Stimulated activated CD8-positive, alpha-beta memory T cell treated with anti-CD3 and anti-CD28 coated beads, Interleukin-2, amount 100 ng/mL, for 48 hours (primary cell): ENCODE measurements around the gene PPP4R1.
"Not testable (repeated sequence)": the region's sequence is repeated elsewhere in the genome, so short reads cannot be mapped to it uniquely, and the experiment has no call there.

Source experiments
- DNase-seq, 2 donors: peaks; one replicate each; pipeline ENCODE4 v3.0.0-alpha.2; 2020; ENCODE audit warnings: low read depth in 2 of 2

The PPP4R1 gene

DNA sequence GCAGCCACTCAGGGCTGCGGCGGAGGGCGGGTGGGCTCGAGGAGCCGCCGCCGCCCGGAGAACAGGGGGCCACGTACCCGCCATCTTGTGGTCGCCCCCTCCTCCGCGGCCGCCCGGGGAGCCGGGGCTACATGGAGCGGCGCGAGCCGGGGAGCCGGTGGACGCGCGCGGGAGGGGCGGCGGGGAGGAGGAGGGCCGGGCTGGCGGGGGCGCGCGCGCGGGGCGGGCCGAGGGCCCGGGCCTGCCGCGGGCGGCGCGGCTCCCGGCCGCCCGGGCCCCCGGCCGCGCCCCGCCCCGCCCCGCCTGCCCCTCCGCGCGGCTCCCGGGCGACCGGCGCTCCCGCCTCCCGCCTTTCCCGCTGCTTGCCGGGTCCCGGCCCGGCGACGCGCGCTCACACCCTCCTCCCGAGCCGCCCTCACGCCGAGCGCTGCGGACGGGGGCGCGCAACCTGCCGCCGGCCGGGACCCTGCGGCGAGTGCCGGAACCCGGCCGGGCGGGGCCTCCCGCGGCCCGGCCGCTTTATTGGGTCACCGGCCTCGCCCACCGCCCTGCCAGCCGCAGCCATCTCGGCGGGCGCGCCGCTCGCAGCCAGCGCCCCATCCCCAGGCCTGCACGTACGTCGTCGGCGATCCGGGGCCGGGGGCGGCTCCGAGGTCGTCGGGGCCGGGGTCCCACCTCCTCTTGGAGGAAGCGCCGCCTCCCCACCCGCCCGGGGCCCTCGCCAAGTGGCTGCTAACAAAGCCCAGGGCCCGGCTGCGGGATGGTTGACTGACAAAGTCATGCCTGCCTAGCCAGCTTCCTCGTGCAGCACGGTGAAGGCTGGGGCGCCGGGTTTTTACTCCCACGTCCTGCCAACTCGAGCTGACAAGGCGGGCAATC is at the start of gene PPP4R1:
PPP4R1 (minus strand) TSS at position 159 of the 879 bp plus-strand sequence; CDS start at position 84, 75 bp downstream.
- peak; percentile 52 to 62 for DNase-seq

DNA sequence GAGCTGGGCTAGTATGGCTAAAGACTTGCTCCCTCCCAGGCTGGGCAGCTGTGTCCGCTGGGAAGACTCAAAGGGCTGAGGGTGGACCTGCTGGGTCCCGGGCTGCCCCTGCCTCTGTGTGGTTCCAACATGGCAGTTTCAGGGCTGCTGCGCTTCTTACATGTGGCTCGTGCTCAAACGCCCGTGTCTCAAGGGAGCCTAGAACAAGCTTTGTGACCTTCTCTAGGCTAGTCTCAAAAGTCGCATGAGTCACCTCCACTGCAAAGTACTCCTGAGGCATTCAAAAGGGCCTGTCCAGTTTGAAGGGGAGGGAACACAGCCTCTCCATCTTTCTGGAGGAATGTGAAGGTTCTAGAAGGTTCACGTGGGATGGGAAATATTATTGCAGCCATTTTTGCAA is 49.0 kb upstream of the PPP4R1 start:
- DNase-seq: no peak

- DNase-seq: no peak
These were observed 47.2 kb upstream of the PPP4R1 start for GRCh38 chr18:9661564-9661963.

DNA sequence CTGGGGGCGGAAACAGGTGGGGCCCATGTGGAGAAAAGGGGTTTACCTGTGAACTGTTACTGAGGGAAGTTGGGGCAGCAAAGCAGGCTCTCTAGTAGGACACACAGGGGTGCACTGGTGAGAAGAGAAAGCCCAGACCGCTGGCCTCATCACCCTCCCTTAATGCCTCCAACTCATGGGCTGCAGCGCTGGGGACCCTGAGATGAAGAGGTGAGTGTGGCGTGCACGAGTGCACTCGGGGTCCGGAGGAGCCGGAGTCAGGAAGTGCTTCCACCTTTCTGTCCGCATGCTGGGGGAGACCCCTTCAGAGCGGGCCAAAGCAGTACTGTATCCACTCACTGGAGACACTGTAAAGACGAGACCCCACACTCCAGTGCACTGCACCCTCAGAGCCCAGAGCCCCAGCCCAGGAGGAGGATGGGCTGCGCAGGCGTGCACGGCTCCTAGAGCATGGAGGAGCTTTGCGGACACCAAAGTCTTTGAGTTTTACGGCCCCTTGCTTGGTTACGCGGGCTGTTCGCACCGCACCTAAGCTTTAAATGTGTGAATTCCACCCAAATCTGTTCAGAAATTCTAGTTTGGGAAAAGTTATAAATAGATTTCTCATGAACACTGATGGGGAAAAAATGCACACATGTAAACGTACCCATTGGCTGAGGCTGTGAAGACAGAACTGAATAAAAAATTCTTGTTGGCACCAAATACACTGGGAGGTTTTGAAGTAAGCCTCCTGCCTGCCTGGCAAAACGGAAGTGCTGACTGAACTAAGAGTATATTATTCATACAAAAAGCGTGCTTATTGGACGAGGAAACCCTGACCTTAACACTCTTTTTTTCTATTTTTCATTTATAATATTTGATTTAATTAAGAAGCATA is 45.4 kb upstream of the PPP4R1 start:
- DNase-seq: no peak

- DNase-seq: no peak
These were observed 43.8 kb upstream of the PPP4R1 start for GRCh38 chr18:9658087-9658641.

DNA sequence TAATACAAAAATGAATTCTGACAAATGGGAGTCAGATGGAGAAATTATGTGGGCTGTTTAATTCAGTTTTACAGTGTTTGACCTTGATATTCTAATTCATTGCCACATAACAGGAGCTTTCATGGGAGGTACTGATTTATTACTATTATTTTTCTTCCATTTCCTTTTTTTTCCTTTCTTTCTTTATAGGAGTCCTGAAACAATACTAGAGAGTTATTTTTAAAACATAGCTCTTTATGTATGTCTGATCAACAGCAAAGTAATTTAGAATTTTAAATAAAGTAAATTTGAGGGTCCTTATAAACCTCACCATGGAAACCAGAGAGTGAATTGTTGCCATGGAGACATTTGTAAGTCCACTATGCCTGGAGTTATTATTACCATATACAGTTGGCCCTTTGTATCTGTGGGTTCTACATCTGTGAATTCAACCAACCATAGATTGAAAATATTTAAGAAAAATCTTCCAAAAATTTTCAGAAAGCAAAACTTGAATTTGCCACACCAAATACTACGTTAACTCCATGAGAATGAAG is 40.9 kb upstream of the PPP4R1 start:
- DNase-seq: no peak

DNA sequence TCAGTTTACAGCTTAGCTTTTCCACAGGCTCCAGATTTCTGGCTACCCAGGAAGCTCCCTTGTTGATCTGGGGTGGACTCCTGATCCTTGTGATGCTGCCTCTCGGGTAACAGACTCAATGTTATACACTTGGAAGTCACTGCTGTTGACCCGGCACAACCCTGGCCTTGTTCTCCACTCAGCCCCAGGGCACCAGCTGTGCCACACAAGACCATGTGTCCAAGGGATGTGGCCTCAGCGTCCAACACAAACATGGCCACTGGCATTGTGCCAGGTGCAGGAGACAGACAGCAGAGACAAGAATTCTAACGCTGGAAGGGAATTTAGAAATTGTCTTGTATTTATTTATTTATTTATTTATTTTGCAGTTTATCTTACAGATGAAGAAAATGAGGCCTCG is 39.0 kb upstream of the PPP4R1 start:
- DNase-seq: no peak

- DNase-seq: no peak
These were observed 34.8 kb upstream of the PPP4R1 start for GRCh38 chr18:9649164-9649540.

- DNase-seq: no peak
These were observed 34.2 kb upstream of the PPP4R1 start for GRCh38 chr18:9648431-9649163.

DNA sequence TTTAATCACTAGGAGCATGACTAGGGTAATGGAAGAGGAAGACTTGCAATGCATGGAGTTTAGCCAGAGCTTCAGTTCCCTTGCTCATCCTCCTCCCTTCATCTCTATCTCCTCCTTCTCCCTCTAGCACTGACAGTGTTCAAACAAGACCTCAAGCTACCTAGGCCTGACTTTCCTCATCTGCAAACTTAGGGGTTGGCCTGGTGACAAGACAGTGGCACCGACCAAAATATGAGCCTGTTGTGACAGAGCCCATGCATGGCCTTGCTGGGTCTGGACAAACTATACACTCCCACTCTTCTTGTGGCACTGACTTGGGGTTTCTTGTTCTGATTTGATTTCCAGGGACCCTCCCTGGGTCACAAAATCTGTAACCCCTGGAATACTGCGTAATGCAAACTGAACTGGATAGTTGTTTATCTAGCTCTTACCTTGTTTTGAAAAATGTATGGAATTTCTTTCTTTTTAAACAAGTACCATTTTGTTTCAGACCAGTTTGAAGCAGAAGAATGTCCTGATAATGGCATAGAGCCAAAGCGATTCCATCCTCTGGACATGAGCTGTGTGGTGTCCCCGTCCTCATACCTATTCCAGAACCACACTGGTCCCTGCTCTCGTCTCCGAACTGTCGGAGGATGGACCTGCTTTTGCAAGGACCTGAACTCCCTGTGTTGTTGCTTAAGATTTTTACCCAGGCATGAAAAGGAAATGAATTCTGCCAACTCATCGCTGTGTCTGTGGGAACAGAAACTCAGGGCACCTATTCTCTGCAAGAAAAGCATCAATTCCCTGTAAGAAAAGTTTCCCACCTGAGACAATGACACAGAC is 33.4 kb upstream of the PPP4R1 start:
- no peak for DNase-seq

DNA sequence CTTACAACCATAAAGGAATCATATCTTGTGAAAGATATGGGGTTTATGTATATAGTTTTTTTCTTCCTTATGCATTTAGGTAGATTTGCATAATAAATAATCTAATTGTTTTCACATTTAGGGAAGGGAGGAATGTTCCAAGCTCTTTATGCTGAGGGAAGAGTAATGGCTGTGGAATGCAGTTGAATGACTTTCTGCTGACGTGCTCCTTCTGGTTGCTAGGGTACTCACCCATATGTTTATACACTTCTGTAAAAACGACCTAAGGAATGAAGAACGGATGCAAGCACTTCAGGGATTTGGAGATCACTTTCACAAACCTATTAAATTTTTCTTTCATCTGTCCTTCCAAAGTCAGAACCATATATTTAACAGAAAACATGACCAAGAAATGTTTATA is 29.2 kb upstream of the PPP4R1 start:
- no peak for DNase-seq

DNA sequence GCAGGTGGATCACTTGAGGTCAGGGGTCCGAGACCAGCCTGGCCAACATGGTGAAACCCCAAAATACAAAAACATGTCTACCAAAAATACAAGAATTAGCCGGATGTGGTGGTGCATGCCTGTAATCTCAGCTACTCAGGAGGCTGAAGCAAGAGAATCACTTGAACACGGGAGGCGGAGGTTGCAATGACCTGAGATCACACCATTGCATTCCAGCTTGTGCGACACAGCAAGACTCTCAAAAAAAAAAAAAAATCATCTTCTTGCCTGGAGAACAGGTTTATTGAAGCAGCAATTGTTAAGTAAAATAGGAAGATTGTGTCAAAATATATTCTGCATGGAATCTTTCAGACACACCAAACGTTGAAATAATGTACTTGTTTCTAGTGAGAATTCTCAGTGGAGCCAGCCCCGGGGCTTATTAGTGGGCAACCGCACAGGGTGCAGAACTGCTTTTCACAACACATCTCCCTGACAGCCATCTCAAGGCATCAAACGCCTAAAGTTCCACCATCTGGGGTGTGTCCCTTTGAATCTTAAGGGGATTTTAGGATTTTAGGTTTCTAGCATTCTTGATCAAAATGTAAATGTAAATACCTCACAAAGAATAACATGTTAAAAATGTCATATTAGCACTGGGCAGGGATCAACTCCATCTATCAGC is 28.6 kb upstream of the PPP4R1 start:
- no peak for DNase-seq

GRCh38 chr18:9641081-9641480 is 26.7 kb upstream of the PPP4R1 start:
- not testable (repeated sequence) for DNase-seq

GRCh38 chr18:9638886-9639285 is 24.5 kb upstream of the PPP4R1 start:
- no peak for DNase-seq

DNA sequence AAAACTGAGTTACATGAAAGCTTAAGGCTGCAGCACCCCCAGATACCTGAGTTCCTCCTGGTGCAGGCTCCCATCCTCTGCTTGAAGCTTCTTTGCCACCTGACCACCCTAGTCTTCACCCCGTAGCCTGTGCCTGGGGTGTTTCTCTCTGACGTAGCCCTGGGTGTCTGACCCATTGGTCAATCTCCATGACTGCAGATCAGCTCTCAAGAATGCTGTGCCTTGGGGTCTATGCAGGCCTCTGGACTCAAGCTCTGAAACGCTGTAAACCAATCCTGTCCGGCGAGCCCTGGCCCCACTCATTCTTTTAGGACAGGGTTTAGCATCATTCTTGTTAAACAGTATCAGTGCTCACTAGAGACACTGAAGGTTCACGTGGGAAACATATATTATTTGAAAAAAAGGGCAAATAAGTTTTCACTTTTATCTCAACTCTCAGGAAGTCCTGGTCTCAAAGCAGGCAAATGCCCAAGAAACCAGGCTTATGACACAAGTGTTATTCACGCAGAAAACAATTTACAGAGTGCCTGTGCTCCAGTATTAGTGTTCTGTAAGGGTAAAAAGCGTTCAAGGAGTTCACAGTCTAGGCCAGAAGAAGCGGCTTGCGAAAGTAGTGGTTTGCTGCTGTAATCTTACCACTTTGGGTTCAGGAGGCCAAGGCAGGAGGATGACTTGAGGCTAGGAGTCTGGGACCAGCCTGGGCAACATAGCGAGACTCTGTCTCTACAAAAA is 22.8 kb upstream of the PPP4R1 start:
- no peak for DNase-seq

DNA sequence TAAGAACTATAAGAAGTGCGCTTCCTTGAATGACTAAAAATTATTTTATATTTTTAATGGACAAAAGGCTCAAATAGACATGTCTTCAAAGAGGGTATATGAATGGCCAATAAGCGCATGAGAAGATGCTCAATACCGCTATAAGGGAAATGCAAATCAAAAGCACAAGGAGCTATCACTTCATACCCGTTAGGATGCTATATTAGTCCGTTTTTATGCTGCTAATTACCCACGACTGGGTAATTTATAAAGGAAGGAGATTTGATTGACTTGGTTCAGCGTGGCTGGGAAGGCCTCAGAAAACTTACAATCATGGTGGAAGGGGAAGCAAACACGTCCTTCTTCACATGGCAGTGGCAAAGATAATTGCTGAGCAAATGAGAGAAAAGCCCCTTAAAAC is 20.5 kb upstream of the PPP4R1 start:
- no peak for DNase-seq

- no peak for DNase-seq
These were observed 17.6 kb upstream of the PPP4R1 start for GRCh38 chr18:9631814-9632496.

GRCh38 chr18:9630444-9630843 is 16.1 kb upstream of the PPP4R1 start:
- DNase-seq: no peak

DNA sequence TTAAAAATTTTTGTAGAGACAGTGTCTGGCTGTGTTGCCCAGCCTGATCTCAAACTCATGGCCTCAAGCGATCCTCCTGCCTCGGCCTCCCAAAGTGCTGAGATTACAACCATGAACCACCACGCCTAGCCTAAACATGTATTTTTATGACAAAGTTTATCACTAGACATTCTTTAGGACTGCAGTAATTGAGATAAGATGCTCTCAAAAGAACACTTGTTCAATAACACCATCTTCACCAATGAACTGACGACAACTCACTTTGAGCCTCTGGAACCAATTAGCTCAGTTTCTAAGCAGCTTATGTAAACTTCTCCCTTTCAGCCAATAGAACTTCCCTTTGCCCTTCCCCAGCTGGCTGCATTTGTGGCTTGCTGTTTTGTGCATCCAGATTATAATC is 15.3 kb upstream of the PPP4R1 start:
- DNase-seq: no peak
